GM19468 (cell line): ENCODE data around the gene SLC16A12.
"Not testable (repeated sequence)": the region's sequence is repeated elsewhere in the genome, so short reads cannot be mapped to it uniquely, and the experiment has no call there.

Experiments
- ATAC-seq: cut with Tn5 transposase; IDR thresholded peaks from one replicate; pipeline ENCODE4 v1.9.1; 2021; ENCODE audit warnings: mild to moderate bottlenecking, moderate library complexity, moderate number of reproducible peaks; ENCODE audit not compliant: unreplicated experiment; ENCODE audit errors: extremely low read depth

SLC16A12 gene

DNA sequence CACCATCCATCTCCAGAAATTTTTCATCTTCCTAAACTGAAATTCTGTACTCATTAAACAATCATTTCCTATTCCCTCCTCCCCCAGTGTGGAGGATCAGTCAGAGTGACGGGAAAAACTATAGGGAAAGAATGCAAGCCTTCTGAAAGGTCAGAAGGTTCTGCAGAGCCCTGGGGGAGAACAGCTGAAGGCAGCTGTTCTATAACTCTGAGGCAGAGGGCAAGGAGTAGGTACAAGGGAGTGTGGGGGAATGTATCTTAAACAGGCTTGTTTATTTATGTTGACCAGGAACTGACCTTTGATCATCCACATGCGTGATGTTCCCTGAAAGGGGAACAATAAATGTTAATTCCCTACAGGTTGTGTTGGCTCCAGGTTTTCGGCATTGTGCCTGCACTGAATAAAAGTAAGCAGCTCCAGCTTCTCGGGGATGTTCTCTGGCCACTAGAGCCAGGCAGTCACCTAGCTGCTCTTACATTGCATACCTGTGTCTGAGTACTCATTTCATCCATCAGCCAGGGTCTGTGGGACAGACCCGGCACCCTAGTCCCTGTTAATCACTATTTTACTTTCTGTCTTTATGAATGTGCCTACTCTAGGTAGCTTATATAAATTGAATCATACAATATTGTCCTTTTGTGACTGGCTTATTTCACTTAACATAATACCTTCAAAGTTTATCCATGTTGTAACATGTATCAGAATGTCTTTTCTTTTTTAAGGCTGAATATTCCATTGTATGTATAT is 137.2 kb downstream of the SLC16A12 start:
- no peak for ATAC-seq

DNA sequence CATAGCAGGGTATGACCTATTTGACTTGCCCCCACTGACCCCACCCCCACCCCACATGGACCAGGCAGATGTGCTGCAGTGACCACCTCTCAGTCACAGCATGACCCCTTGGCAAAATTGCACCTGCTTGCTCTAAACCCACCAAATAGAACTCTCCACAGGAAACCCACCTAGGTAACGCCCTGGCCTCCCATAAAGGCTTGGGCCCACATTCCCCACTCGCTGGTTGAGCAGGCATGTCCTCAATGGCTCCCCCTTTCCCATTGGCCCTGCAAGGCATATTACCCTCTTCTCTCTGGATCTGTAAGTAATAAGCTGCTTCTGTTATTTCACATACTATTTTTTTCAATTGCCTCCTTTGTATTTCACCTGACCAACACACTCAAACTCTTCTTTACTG is 140.3 kb downstream of the SLC16A12 start:
- ATAC-seq, result no peak

DNA sequence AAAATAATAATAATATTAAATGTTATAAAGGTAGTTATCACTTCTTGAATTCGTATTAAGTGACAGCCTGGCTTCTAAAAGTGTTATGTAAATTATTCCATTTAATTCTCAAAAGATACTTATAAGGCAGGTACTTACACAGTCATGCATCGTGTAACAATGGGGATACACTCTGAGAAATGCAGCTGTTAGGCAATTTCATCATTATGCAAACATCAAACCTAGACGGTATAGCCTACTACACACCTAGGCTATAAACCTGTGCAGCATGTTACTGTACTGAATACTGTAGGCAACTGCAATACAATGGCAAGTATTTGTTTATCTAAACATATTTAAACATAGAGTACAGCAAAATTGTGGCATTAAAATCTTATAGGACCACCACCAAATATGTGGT is 141.5 kb downstream of the SLC16A12 start:
- no peak for ATAC-seq

DNA sequence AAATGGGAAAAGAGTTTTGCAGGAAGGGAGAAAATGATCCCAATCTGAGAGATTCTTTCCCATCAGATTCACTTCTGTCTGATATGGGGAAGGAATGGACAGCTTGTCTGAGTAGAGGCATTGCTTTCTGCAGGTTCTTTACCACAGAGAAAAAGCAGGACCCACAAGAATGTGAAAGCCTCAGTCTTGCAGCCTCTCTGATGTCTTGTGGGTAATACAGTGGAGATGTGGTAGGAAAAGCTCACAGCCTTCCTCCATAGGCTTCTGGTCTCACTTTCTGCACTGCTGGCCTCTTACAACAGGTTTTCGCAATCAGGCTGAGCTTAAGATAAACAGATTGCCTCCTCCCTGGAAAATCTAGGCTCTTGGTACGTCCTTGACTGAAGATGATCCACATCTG is 142.4 kb downstream of the SLC16A12 start:
- ATAC-seq, result no peak

DNA sequence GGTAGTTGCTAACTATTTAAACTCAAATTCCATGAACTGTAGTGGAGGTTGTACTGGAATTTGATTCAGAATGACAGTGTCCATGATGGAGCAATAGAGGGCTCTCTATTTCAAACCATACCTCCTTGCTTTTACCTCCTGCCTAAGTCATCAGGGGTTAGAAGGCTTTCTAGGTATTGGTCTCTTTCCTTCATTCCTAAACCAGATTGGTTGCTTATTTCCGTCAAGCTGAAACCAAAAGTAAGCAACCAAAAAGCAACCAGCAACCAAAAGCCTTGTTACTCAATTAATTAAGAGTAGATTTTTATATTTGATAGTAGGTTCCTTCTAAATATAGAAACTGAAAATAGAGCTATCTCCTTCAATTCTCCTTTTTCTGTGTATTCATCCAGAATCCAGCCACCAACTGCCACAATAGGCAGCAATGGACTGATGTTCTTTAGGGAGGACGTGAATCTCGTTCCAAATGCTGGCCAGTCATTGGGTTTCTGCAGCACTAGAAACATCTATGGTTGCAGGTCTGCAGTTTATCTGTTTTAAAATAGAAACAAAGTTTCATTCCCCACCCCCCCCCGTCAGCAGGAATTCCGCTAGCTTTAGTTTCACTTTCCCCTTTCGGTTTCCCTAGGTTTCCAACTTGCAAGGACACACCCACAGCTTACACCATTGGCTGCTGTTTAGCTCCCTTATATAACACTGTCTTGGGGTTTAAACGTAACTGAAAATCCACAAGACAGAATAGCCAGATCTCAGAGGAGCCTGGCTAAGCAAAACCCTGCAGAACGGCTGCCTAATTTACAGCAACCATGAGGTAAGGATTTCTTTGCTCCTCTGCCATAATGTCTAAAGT is 143.3 kb downstream of the SLC16A12 start, which contains the start of gene IFIT1:
IFIT1 (plus strand) TSS at position 717 of the 850 bp plus-strand sequence; CDS start at position 807, 90 bp downstream.
- peak; percentile 50 for ATAC-seq

DNA sequence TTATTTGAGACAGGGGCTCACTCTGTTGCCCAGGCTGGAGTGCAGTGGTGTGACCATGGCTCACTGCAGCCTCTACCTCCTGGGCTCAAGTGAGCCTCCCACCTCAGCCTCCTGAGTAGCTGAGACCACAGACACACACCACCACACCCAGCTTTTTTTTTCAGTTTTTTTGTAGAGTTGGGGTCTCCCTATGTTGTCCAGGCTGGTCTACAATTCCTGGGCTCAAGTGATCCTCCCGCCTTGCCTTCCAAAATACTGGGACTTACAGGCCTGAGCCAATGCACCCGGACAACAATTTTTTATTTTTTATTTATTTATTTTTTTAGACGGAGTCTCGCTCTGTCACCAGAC is 144.2 kb downstream of the SLC16A12 start:
- ATAC-seq, result not testable (repeated sequence)

DNA sequence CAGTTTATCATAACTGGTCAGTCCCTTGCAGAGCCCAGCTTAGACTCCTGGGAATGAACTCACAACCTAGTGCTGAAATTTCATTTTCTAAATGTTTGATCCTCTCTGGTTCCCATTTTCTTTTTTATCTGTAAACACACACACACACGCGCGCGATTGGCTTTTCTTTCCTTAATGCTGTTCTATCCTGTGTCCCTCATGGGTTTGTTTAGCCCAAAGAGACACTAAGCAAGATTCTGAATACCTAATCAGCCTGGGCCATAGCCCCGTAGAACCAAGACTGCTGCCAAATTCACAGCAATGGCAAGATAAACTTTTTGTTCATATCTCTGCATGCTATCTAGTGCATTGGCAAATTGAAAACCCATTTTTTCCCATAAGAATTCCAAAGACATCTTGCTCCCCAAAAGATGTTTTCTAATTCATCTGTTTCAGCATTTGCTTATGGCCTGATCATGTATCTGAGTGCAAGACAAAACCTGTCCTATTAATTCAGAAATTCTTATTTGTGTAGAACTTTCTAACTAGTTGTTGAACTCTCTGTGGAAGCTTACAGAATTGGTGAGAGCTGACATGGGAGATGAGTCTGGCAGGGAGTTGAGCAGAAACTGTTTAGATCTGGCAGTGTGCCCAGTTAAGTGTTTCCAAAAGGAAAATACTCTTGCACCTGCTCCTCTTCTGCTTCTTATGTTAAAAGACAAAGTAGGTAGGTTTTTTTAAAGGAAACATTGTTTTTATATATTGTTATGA is 144.7 kb downstream of the SLC16A12 start:
- ATAC-seq, result no peak

DNA sequence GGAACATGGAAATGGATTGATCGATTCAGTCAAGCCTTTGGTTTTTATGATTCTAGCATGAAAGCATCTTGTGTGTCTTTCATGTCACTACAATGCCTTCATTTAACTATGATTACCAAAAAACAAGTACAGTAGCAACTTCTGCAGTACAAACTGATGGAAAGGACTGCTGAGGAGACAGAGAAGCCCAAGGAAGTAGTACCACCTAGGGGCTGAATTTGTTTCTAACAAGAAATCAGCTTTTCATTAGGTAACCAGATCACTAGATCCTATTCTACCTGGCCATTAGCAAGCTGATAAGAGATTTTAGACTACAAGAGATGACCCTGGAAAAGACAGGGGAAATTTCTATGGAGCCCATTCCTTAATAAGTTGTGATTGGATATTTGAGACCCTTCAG is 146.1 kb downstream of the SLC16A12 start:
- no peak for ATAC-seq

DNA sequence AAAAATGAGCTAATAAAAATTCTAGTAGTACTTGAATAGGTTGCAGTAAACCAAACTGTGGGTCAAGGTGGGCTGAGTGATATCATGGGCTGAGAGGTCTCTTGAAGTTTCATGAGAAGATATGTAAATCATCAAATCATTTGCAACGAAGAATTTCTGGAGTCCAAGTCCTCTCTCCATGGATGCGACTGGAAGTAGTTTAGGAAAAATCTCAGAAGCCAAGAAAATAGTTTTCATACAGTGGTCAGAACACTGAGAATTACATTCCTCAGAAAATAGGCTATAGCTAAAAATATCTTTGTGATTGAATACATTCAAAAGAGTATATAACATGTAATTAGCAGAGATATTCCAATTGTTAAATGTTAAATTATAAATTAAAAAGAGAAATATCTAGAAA is 146.6 kb downstream of the SLC16A12 start:
- no peak for ATAC-seq

DNA sequence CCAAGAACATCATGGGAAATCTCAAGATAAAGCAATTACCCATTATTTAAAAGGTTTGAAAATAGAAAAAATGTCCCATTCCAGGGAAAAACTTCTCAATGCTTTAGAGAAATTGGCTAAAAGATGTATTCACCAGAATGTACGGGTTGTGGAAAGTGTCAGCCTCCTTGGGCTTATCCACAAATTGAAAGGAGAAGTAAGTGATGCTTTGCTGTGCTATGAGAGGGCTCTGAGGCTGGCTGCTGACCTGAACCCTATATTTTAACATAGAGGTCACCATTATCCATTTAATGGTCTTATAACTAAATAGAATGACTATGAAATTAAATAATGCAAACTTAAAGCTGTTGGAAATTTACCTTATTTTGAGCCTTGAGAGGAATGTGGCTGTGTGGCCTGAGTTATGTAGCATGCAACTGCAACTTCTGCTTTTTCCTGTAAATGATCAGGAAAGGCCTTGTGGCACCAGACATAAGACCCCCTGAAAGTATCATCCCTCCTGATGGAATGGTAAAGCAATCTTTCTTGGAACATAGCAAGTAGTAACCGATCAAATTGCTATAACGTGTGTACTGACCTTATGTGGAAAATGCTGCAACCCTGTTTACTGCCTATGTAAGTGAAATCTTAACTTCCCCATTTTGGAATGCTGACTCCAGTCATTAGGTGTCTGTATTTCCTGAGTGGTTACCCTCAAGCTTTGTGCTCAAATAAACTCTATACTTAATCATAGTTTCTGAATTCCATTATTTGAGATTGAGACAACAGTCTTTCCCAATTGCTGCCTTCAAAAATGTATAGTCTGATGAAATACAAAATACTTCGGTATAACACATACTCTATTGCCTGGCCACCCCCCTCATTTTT is 150.7 kb downstream of the SLC16A12 start:
- no peak for ATAC-seq

DNA sequence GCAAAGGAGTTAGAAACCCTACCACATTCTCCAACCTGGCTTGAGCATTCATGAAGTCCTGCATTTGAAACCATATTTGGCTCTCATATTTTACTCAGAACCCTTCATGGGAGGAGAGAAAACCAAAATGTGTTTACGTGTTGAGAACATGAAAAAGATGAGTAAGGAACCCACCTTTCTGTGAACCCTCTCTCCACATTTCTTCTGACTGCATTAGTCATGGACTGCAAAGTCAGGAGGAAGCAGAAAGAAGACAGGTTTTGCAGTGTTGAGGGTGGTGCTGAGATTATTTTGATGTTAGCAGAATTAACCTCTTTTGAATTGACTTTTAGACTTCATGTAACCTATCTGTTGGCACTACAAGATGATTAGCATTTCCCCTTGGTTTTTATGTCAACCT is 152.6 kb downstream of the SLC16A12 start:
- no peak for ATAC-seq
